HG02571 (cell line): Measurements from ENCODE around the gene CASZ1.

ENCODE experiments used
- ATAC-seq: cut with Tn5 transposase; IDR thresholded peaks from one replicate; pipeline ENCODE4 v1.9.1; 2021; ENCODE audit warnings: mild to moderate bottlenecking, moderate library complexity; ENCODE audit not compliant: unreplicated experiment

CASZ1 gene

GRCh38 chr1:10733474-10734366 lies 62.7 kb downstream of the CASZ1 start:
- ATAC-seq, result peak; percentile 51

GRCh38 chr1:10730985-10731384 lies 65.5 kb downstream of the CASZ1 start:
- no peak for ATAC-seq

GRCh38 chr1:10728595-10729410 lies 67.6 kb downstream of the CASZ1 start:
- no peak for ATAC-seq

- ATAC-seq, result no peak
Measured at GRCh38 chr1:10727751-10728232, 68.7 kb downstream of the CASZ1 start.

GRCh38 chr1:10726355-10726754 lies 70.1 kb downstream of the CASZ1 start:
- no peak for ATAC-seq

- ATAC-seq, result no peak
Measured at GRCh38 chr1:10724948-10725847, 71.2 kb downstream of the CASZ1 start.

- no peak for ATAC-seq
Measured at GRCh38 chr1:10724511-10724910, 71.9 kb downstream of the CASZ1 start.

- ATAC-seq, result no peak
Measured at GRCh38 chr1:10724052-10724494, 72.4 kb downstream of the CASZ1 start.

GRCh38 chr1:10723317-10723716 lies 73.1 kb downstream of the CASZ1 start:
- ATAC-seq, result no peak

- no peak for ATAC-seq
Measured at GRCh38 chr1:10722803-10723202, 73.6 kb downstream of the CASZ1 start.

- ATAC-seq, result no peak
Measured at GRCh38 chr1:10721381-10722321, 74.8 kb downstream of the CASZ1 start.

GRCh38 chr1:10720635-10721034 lies 75.8 kb downstream of the CASZ1 start:
- no peak for ATAC-seq

- no peak for ATAC-seq
Measured at GRCh38 chr1:10718083-10718415, 78.4 kb downstream of the CASZ1 start.

GRCh38 chr1:10717296-10718082 lies 79.0 kb downstream of the CASZ1 start:
- ATAC-seq, result no peak

GRCh38 chr1:10716840-10717239 lies 79.6 kb downstream of the CASZ1 start:
- ATAC-seq, result no peak

- ATAC-seq, result no peak
Measured at GRCh38 chr1:10714337-10715114, 81.9 kb downstream of the CASZ1 start.

- no peak for ATAC-seq
Measured at GRCh38 chr1:10713614-10714013, 82.8 kb downstream of the CASZ1 start.
